Heart right ventricle (tissue), 16 donors: ENCODE data around the gene AP1B1. TPM values are rescaled to one million over a fixed set of nuclear protein-coding genes. Genes with fewer than 3 reads are reported as not detected.

Experiments
- ATAC-seq, 8 donors: fragments of 200-7000 bp; cut with Tn5 transposase; one replicate each; pipeline ENCODE4 v1.9.1; 2020; ENCODE audit warnings: mild to moderate bottlenecking in 8 of 8, moderate library complexity in 8 of 8, moderate number of reproducible peaks in 1 of 8
- DNase-seq, 2 donors: peaks; one replicate each; pipeline ENCODE4 v3.0.0-alpha.2; 2020
- H3K27ac ChIP-seq, 10 donors: fragments of 200-600 bp; sonication (generic) in 2 of 10; one replicate each; pipeline versions ENCODE4 v1.5.0 to v1.8.0; 2020 to 2022; ENCODE audit warnings: mild to moderate bottlenecking in 3 of 10
- H3K27me3 ChIP-seq, 7 donors: fragments of 200-600 bp; one replicate each; pipeline ENCODE4 v1.8.0; 2021 to 2022; ENCODE audit warnings: mild to moderate bottlenecking in 2 of 7
- H3K36me3 ChIP-seq, 9 donors: fragments of 200-600 bp; sonication (generic) in 1 of 9; one replicate each; pipeline versions ENCODE4 v1.5.0 to v1.8.0; 2020 to 2022; ENCODE audit warnings: mild to moderate bottlenecking in 2 of 9
- H3K4me1 ChIP-seq, 9 donors: fragments of 200-600 bp; sonication (generic) in 1 of 9; one replicate each; pipeline versions ENCODE4 v1.5.0 to v1.8.0; 2020 to 2022; ENCODE audit warnings: mild to moderate bottlenecking in 4 of 9
- H3K4me3 ChIP-seq, 10 donors: fragments of 200-600 bp; sonication (generic) in 2 of 10; one replicate each; pipeline versions ENCODE4 v1.5.0 to v1.8.0; 2020 to 2022; ENCODE audit warnings: mild to moderate bottlenecking in 7 of 10, moderate library complexity in 2 of 10
- H3K9me3 ChIP-seq, 11 donors: fragments of 200-600 bp in 10 of 11; sonication (generic) in 2 of 11; one replicate each; pipeline versions ENCODE4 v1.5.0 to v1.8.0; 2013 to 2022; ENCODE audit warnings: mild to moderate bottlenecking in 2 of 11, control low read depth in 1 of 11, moderate library complexity in 1 of 11
- WGBS, 2 donors: extraction: QIAGEN DNeasy Blood & Tissue Kit; methylation state at CpG; one replicate each; pipeline ENCODE4 v1.1.7; 2013; ENCODE audit warnings: inconsistent platforms in 1 of 2; 5-methylcytosine and 5-hydroxymethylcytosine counted together
- intact Hi-C, 10 donors: fragments of 100-400 bp; cut with DNase I; formaldehyde crosslinking; loops; one replicate each; pipeline versions ENCODE4 v1.11.1 to v1.14.2; 2022
- polyA plus RNA-seq, 2 donors: library from polyadenylated mRNA; stranded (reverse); fragments of 200-250 nt; gene quantifications; one replicate each; pipeline ENCODE4 v1.2.3, GENCODE V29; 2013
- total RNA-seq, 10 donors: library from RNA; stranded (reverse); fragmentation: NEBNext Ultra II Directional in 3 of 10; extraction: Animal tissue kit (Norgen Biotek cat#: 25700) in 3 of 10; gene quantifications; one replicate each; pipeline versions ENCODE4 v1.2.1 to v1.2.4, GENCODE V29; 2021 to 2023
- TF ChIP-seq, protein P1 (sequence below), 9 donors: fragments of 200-600 bp; sonication (generic) in 2 of 9; IDR thresholded peaks; one replicate each; pipeline versions ENCODE4 v1.5.0 to v1.8.0; 2021 to 2022; ENCODE audit warnings: antibody characterized with exemption in 9 of 9, mild to moderate bottlenecking in 5 of 9, moderate library complexity in 1 of 9
- donor health status: Arrhythmogenic right ventricular cardiomyopathy.
- donor health status: ischemic (EF 13 %, LVEDD 7.1; RV severe dilation, severe dysfunction).
- donor health status: healthy with polysubstance abuse.
- donor health status: DM: no; HTN: yes; CAD: no.
- donor health status: DM: no; HTN: no; CAD: no.
- donor health status: ischemic (EF 25% LVEDD 6.9; RV normal size, moderate dysfunction).
- donor health status: ischemic (EF 25% LVEDD 5.7; RV mildly dilated, moderate dysfunction).
- donor health status: healthy.
- donor health status: DM: yes; HTN: yes; CAD: no.
- donor health status: Ischemic cardiomyopathy.
- donor health status: ischemic (EF 35%, LVEDD 5.7; RV mildly dilated, moderate dysfunction).
- donor health status: nonischemic (EF 11% LVEDD 7.7; RV severe dilation, severe dysfunction).
- donor health status: DM: yes; HTN: yes; CAD: no.
- donor health status: PGD.
- donor health status: ischemic (EF 29% LVEDD 5.4; RV normal size, mild dysfunction).
- donor health status: nonischemic (EF 23%, LVEDD 6.1; RV moderate dilation, normal function).

The AP1B1 gene
- total and polyA plus RNA-seq, 12 donors, result 18.4 to 51.5 (median 29.0) TPM

DNA sequence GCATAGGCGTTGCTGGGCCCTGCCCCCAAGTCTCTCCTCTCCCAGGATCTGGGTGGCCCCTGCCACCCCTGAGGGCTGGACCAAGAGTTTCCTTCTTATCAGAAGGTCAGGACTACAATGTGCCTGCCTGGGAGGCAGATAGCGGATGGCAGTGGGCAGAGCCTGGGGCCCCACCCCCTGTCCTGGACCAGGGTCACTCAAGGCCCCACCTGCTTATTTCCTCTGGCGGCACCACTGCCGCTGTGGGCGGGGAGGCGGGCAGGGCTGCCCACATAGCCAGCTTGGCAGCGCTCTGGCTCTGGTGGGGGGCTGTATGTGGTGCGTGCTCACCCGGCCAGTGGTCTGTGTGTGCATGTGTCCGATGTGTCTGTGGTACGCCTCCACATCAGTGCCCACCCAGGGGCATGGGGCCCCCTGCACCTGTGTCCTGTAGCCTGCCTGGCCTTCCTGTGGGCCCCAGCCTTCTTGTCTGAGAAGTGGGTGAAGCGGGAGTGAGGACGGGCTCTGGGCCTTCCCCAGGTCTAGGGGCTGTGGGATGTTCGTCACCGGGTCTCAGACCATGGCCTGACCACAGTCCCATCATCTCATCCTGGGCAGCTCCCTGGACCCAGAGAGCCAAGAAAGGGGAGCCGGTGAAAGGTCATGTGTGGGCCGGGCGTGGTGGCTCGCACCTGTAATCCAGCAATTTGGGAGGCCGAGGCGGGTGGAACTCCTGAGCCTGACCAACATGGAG, 78.9 kb downstream of the AP1B1 start:
- ATAC-seq (peak in 6 of 8 donors; percentile 11 to 58 (median 36)), DNase-seq (peak; percentile 68 to 79)
- 62% methylated on average over 21 of the region's 21 CpGs for WGBS, 2 donors
- Histone ChIP-seq H3K27ac (peak overlapping the region; percentile 54 to 98 (median 94)), H3K4me1 (peaks cover 50 to 80% (median 73%) of the 10 kb centered on the region in 9 donors), H3K27me3 (peaks cover 0 to 21% (median 13%) of the 10 kb centered on the region in 7 donors), H3K36me3 (peaks cover 0 to 12% (median 0%) of the 10 kb centered on the region in 9 donors), H3K4me3 (peak overlapping the region in 8 of 10 donors; percentile 70 to 98 (median 94)), H3K9me3 (no peaks in the 10 kb centered on the region)
- TF ChIP-seq, protein P1, sequence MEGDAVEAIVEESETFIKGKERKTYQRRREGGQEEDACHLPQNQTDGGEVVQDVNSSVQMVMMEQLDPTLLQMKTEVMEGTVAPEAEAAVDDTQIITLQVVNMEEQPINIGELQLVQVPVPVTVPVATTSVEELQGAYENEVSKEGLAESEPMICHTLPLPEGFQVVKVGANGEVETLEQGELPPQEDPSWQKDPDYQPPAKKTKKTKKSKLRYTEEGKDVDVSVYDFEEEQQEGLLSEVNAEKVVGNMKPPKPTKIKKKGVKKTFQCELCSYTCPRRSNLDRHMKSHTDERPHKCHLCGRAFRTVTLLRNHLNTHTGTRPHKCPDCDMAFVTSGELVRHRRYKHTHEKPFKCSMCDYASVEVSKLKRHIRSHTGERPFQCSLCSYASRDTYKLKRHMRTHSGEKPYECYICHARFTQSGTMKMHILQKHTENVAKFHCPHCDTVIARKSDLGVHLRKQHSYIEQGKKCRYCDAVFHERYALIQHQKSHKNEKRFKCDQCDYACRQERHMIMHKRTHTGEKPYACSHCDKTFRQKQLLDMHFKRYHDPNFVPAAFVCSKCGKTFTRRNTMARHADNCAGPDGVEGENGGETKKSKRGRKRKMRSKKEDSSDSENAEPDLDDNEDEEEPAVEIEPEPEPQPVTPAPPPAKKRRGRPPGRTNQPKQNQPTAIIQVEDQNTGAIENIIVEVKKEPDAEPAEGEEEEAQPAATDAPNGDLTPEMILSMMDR (IDR thresholded peaks at IDR 0.05), result no peak
- intact Hi-C loops, result loop anchor here in 4 of 10 donors (1.0 to 5.0 kb wide), 4 partner anchors 33 to 48 kb away; partner anchors contain the start of genes EWSR1 (in 2 of the 4) and RHBDD3 (in 2 of the 4)

GRCh38 chr22:29308791-29309262, 79.5 kb downstream of the AP1B1 start:
- Histone ChIP-seq H3K4me1 (peaks cover 45 to 74% (median 66%) of the 10 kb centered on the region in 9 donors), H3K9me3 (no peaks in the 10 kb centered on the region), H3K4me3 (peak overlapping the region in 8 of 10 donors; percentile 70 to 98 (median 94)), H3K36me3 (peaks cover 0 to 12% (median 0%) of the 10 kb centered on the region in 9 donors), H3K27ac (peak overlapping the region; percentile 37 to 98 (median 94)), H3K27me3 (peaks cover 0 to 15% (median 7%) of the 10 kb centered on the region in 7 donors)
- DNase-seq, result no peak
- no peak for ATAC-seq
- WGBS, 2 donors, result 42 to 57% methylated on average over 13 of the region's 13 CpGs
- intact Hi-C loops, result loop anchor here in 4 of 10 donors (1.0 to 5.0 kb wide), 4 partner anchors 33 to 48 kb away; partner anchors contain the start of genes EWSR1 (in 2 of the 4) and RHBDD3 (in 2 of the 4)
- TF ChIP-seq, protein P1 (IDR thresholded peaks at IDR 0.05), result no peak

GRCh38 chr22:29308148-29308790, 80.1 kb downstream of the AP1B1 start:
- Histone ChIP-seq H3K27me3 (peaks cover 0 to 9% (median under 1%) of the 10 kb centered on the region in 7 donors), H3K4me3 (peak overlapping the region; percentile 70 to 98 (median 94)), H3K9me3 (no peaks in the 10 kb centered on the region), H3K4me1 (peaks cover 40 to 70% (median 63%) of the 10 kb centered on the region in 9 donors), H3K27ac (peak overlapping the region; percentile 37 to 98 (median 94)), H3K36me3 (peaks cover 0 to 12% (median 0%) of the 10 kb centered on the region in 9 donors)
- intact Hi-C loops, result loop anchor here in 4 of 10 donors (5.0 kb wide), 3 partner anchors 34 to 49 kb away; partner anchors contain the start of genes EWSR1 (in 2 of the 4) and RHBDD3 (in 2 of the 4)
- DNase-seq (peak in 1 of 2 donors; percentile 50), ATAC-seq (no peak)
- WGBS, 2 donors, result 58 to 69% methylated on average over 50 of the region's 50 CpGs
- TF ChIP-seq, protein P1 (IDR thresholded peaks at IDR 0.05), result no peak
